ENCODE measurements around the gene TM7SF2.

The TM7SF2 gene

DNA sequence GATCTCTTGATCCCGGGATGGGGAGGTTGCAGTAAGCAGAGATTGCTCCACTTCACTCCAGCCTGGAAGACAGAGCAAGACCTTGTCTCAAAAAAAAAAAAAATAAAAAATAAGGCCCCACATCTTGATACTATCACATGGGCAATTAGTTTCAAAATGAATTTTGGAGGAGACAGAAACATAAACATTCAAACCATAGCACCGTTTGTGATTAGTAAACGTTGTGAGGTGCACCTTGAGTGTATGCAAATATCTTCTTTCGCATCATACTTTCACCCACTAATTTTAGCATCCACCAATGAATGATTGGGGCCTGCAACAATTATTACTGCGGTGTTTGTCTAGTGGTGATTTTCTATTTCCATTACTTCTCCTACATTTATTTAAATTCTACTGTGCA, 47.3 kb downstream of the TM7SF2 start:
- DNase-seq, result no peak

DNA sequence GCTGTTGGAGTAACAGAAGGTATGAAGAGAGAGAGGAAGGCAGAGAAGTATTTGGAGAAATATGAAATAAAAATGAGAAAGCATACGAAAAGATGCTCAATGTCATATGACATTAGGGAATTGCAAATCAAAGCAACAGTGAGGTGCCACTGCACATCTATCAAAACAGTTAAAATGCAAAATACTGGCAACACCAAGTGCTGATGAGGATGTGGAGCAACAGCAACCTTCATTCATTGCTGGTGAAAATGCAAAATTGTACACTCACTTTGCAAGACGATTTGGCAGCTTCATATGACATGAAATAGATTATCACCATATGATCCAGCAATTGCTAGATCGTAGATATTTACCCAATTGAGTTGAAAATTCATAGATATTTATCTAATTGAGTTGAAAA, 49.0 kb downstream of the TM7SF2 start:
- no peak for DNase-seq

DNA sequence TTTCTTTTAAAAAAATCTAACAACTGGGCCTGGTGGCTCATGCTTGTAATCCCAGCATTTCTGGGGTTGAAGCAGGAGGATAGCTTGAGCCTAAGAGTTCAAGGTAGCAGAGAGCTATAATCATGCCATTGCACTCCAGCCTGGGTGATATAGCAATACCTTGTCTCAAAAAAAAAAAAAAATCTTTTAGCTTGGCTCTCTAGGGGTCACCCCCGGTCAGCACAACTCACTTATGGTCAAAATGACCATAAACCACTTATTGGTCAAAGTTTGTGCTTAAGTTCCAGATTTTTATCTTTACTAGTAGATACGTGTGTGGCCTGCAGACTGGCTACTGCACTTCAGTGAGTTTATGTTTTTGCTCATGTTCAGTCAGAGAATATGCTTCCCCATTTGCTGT, 52.0 kb downstream of the TM7SF2 start:
- DNase-seq, result no peak
